ENCODE results near the gene RPS16. TPM values are rescaled to one million over a fixed set of nuclear protein-coding genes. Genes with fewer than 3 reads are reported as not detected.

The RPS16 gene
- total and polyA plus RNA-seq, 7 experiments from 2014 or later, result 2,281 to 4,335 (median 3,122) TPM

- ATAC-seq (peak; percentile 29), DNase-seq (no peak)
- peaks cover 5 to 6% of the 10 kb centered on the region in 2 donors for H3K4me1 ChIP-seq (ENCODE audit: control insufficient read depth in 2 of 2, insufficient read depth in 2 of 2, low read length in 2 of 2)
- H3K4me3 ChIP-seq (ENCODE audit: low read length), result no peak overlapping the region
- intact Hi-C loops (cut with micrococcal nuclease), result no loop called here
- H3K27ac Mint-ChIP-seq, result peak overlapping the region in 6 of 9 donors; percentile 32 to 76 (median 64)
- H3K4me3 Mint-ChIP-seq, result no peak overlapping the region
- H3K9me3 ChIP-seq (ENCODE audit: control insufficient read depth in 2 of 3, low read length in 3 of 3), result no peaks in the 10 kb centered on the region
- POLR2A ChIA-PET, result interaction anchor here (0.7 to 1.1 kb wide), 3 partner anchors 27 to 327 kb away, joined by 3 to 4 read pairs (median 3); partner anchors contain the start of genes PLEKHG2 and SUPT5H
- no peak overlapping the region for H3K27ac ChIP-seq (ENCODE audit: low read depth, low read length)
- H3K4me1 Mint-ChIP-seq, result peaks cover 6 to 14% (median 10%) of the 10 kb centered on the region in 7 donors
- no peaks in the 10 kb centered on the region for H3K9me3 Mint-ChIP-seq
- H3K36me3 ChIP-seq (ENCODE audit: control insufficient read depth in 2 of 3, insufficient read depth in 3 of 3, low read length in 3 of 3), result peaks cover 13 to 93% (median 24%) of the 10 kb centered on the region in 3 experiments
- no peaks in the 10 kb centered on the region for H3K27me3 Mint-ChIP-seq
- no peaks in the 10 kb centered on the region for H3K27me3 ChIP-seq (ENCODE audit: control insufficient read depth in 2 of 2, insufficient read depth in 2 of 2, low read length in 2 of 2)
- H3K36me3 Mint-ChIP-seq, result peaks cover 10 to 46% (median 21%) of the 10 kb centered on the region in 5 donors
- CTCF ChIA-PET, result interaction anchor here (0.7 kb wide), 1 partner anchor 90 kb away, joined by 3 read pairs; no protein-coding TSS in a partner anchor
Observed at GRCh38 chr19:39384839-39385568, 50.7 kb downstream of the RPS16 start.

Small RNAs within 50 kb of the gene (microRNA-seq; reads per million reads assigned to microRNA genes)
- gene MIR4530 (ENCODE audit: borderline microRNAs expressed), result not detected

Other genes with a start within 250 kb of the RPS16 start
- not detected for gene NCCRP1, start 239.0 kb downstream of the RPS16 start, total RNA-seq
- not detected for gene NCCRP1, start 239.0 kb downstream of the RPS16 start, polyA plus RNA-seq
- gene SYCN, start 231.7 kb downstream of the RPS16 start, total RNA-seq, result not detected
- gene SYCN, start 231.7 kb downstream of the RPS16 start, polyA plus RNA-seq, result not detected
- not detected for gene IFNL3, start 190.9 kb downstream of the RPS16 start, total RNA-seq
- not detected for gene IFNL3, start 190.9 kb downstream of the RPS16 start, polyA plus RNA-seq
- gene IFNL4, start 187.1 kb downstream of the RPS16 start, total RNA-seq, result not detected
- not detected for gene IFNL4, start 187.1 kb downstream of the RPS16 start, polyA plus RNA-seq
- not detected for gene IFNL2, start 167.6 kb downstream of the RPS16 start, total RNA-seq
- gene IFNL2, start 167.6 kb downstream of the RPS16 start, polyA plus RNA-seq, result not detected
- gene IFNL1, start 139.5 kb downstream of the RPS16 start, total RNA-seq, result not detected
- not detected for gene IFNL1, start 139.5 kb downstream of the RPS16 start, polyA plus RNA-seq
- gene LRFN1, start 115.1 kb downstream of the RPS16 start, total RNA-seq, result 10 to 100 TPM in 2 of 5 experiments, 1 to 10 TPM in 3; 4.0 to 11.6 (median 6.0) TPM
- gene LRFN1, start 115.1 kb downstream of the RPS16 start, polyA plus RNA-seq, result 1 to 10 TPM; 3.9 to 7.1 TPM
- 100 to 1,000 TPM; 345 to 516 (median 429) TPM for gene GMFG, start 99.9 kb downstream of the RPS16 start, total RNA-seq
- 1,000 to 10,000 TPM; 1,379 to 1,413 TPM for gene GMFG, start 99.9 kb downstream of the RPS16 start, polyA plus RNA-seq
- 10 to 100 TPM; 52.0 to 84.6 (median 65.6) TPM for gene SAMD4B, start 93.5 kb downstream of the RPS16 start, total RNA-seq
- gene SAMD4B, start 93.5 kb downstream of the RPS16 start, polyA plus RNA-seq, result 10 to 100 TPM in 1 of 2 donors, 1 to 10 TPM in 1; 7.3 to 19.7 TPM
- gene PAF1, start 44.8 kb downstream of the RPS16 start, total RNA-seq, result 100 to 1,000 TPM in 1 of 5 experiments, 10 to 100 TPM in 4; 42.8 to 104 (median 55.5) TPM
- gene PAF1, start 44.8 kb downstream of the RPS16 start, polyA plus RNA-seq, result 10 to 100 TPM; 35.8 to 59.7 TPM
- gene MED29, start 44.6 kb downstream of the RPS16 start, total RNA-seq, result 10 to 100 TPM; 44.2 to 57.2 (median 49.4) TPM
- gene MED29, start 44.6 kb downstream of the RPS16 start, polyA plus RNA-seq, result 10 to 100 TPM; 57.4 to 61.0 TPM
- gene ZFP36, start 29.1 kb downstream of the RPS16 start, total RNA-seq, result 1,000 to 10,000 TPM in 1 of 5 experiments, 100 to 1,000 TPM in 3, 10 to 100 TPM in 1; 72.1 to 1,250 (median 187) TPM
- 10 to 100 TPM; 75.5 to 97.1 TPM for gene ZFP36, start 29.1 kb downstream of the RPS16 start, polyA plus RNA-seq
- 100 to 1,000 TPM in 1 of 5 experiments, 10 to 100 TPM in 4; 16.4 to 205 (median 58.2) TPM for gene PLEKHG2, start 23.3 kb downstream of the RPS16 start, total RNA-seq
- gene PLEKHG2, start 23.3 kb downstream of the RPS16 start, polyA plus RNA-seq, result 10 to 100 TPM in 1 of 2 donors, 1 to 10 TPM in 1; 2.6 to 18.5 TPM
- gene SUPT5H, start 9.6 kb upstream of the RPS16 start, total RNA-seq, result 100 to 1,000 TPM; 180 to 247 (median 203) TPM
- gene SUPT5H, start 9.6 kb upstream of the RPS16 start, polyA plus RNA-seq, result 100 to 1,000 TPM in 1 of 2 donors, 10 to 100 TPM in 1; 78.7 to 127 TPM
- 10 to 100 TPM; 43.5 to 70.0 (median 50.0) TPM for gene TIMM50, start 44.9 kb upstream of the RPS16 start, total RNA-seq
- gene TIMM50, start 44.9 kb upstream of the RPS16 start, polyA plus RNA-seq, result 10 to 100 TPM; 43.8 to 50.8 TPM
- gene DLL3, start 63.0 kb upstream of the RPS16 start, total RNA-seq, result under 1 TPM in 2 of 5 experiments, not detected in 3; 0.15 to 0.22 TPM
- under 1 TPM; 0.08 to 0.12 TPM for gene DLL3, start 63.0 kb upstream of the RPS16 start, polyA plus RNA-seq
- not detected for gene SELENOV, start 79.2 kb upstream of the RPS16 start, total RNA-seq
- gene SELENOV, start 79.2 kb upstream of the RPS16 start, polyA plus RNA-seq, result not detected
- 1 to 10 TPM; 4.4 to 8.5 (median 6.2) TPM for gene EID2B, start 96.9 kb upstream of the RPS16 start, total RNA-seq
- gene EID2B, start 96.9 kb upstream of the RPS16 start, polyA plus RNA-seq, result 1 to 10 TPM; 6.3 to 6.4 TPM
- gene EID2, start 104.2 kb upstream of the RPS16 start, total RNA-seq, result 10 to 100 TPM; 12.2 to 29.1 (median 16.1) TPM
- 10 to 100 TPM; 19.7 to 43.0 TPM for gene EID2, start 104.2 kb upstream of the RPS16 start, polyA plus RNA-seq
- gene LGALS13, start 166.6 kb upstream of the RPS16 start, total RNA-seq, result not detected
- not detected for gene LGALS13, start 166.6 kb upstream of the RPS16 start, polyA plus RNA-seq
- gene LGALS16, start 220.0 kb upstream of the RPS16 start, total RNA-seq, result not detected
- gene LGALS16, start 220.0 kb upstream of the RPS16 start, polyA plus RNA-seq, result not detected